Tibial artery (tissue), 4 donors: Measurements from ENCODE around the gene VSX2.

Experiments
- DNase-seq, 2 donors: peaks; one replicate each; pipeline ENCODE4 v3.0.0-alpha.2; 2019
- H3K27ac ChIP-seq, 2 donors: fragments of 200-600 bp; sonication (generic) in 1 of 2; 1 replicate in 1 of 2; 2 replicates in 1 of 2; pipeline ENCODE4 v1.5.1; 2018 to 2019; ENCODE audit warnings: mild to moderate bottlenecking in 1 of 2
- H3K27me3 ChIP-seq, 2 donors: fragments of 200-600 bp; sonication (generic) in 1 of 2; one replicate each; pipeline versions ENCODE4 v1.5.1 to v1.6.0; 2016 to 2019
- H3K36me3 ChIP-seq, 3 donors: fragments of 200-600 bp; sonication (generic) in 2 of 3; one replicate each; pipeline ENCODE4 v1.5.1; 2016 to 2019; ENCODE audit warnings: mild to moderate bottlenecking in 2 of 3
- H3K4me1 ChIP-seq, 4 donors: fragments of 200-600 bp; sonication (generic) in 2 of 4; 1 replicate in 3 of 4; 2 replicates in 1 of 4; pipeline ENCODE4 v1.5.1; 2016 to 2019
- H3K4me3 ChIP-seq, 2 donors: fragments of 200-600 bp; sonication (generic) in 1 of 2; 1 replicate in 1 of 2; 2 replicates in 1 of 2; pipeline ENCODE4 v1.5.1; 2018 to 2019; ENCODE audit warnings: mild to moderate bottlenecking in 2 of 2
- H3K9me3 ChIP-seq, 3 donors: fragments of 200-600 bp; sonication (generic) in 1 of 3; one replicate each; pipeline ENCODE4 v1.5.1; 2016 to 2019
- CTCF ChIP-seq, 2 experiments: fragments of 200-600 bp in 1 of 2; fragments of 450-650 bp in 1 of 2; IDR thresholded peaks; one replicate each; pipeline ENCODE4 v1.5.1; 2017 to 2019; ENCODE audit warnings: antibody characterized with exemption in 2 of 2, mild to moderate bottlenecking in 1 of 2, moderate library complexity in 1 of 2
- intact Hi-C: fragments of 100-400 bp; cut with DNase I; formaldehyde crosslinking; loops from one replicate; pipeline ENCODE4 v1.15.0; 2023; ENCODE audit warnings: low total_unique reads

The VSX2 gene

GRCh38 chr14:74271365-74271764, 32.1 kb downstream of the VSX2 start:
- Histone ChIP-seq H3K4me3 (no peak overlapping the region), H3K27ac (no peak overlapping the region), H3K27me3 (peaks cover 0 to 2% of the 10 kb centered on the region in 2 donors), H3K36me3 (no peaks in the 10 kb centered on the region), H3K4me1 (no peaks in the 10 kb centered on the region), H3K9me3 (no peaks in the 10 kb centered on the region)
- TF ChIP-seq CTCF (IDR thresholded peaks at IDR 0.05): no peak
- intact Hi-C loops: no loop called here
- no peak for DNase-seq

- H3K36me3 ChIP-seq: no peaks in the 10 kb centered on the region
- no peak overlapping the region for H3K4me3 ChIP-seq
- no peak overlapping the region for H3K27ac ChIP-seq
- no peaks in the 10 kb centered on the region for H3K4me1 ChIP-seq
- no peaks in the 10 kb centered on the region for H3K9me3 ChIP-seq
- no peak for DNase-seq
- H3K27me3 ChIP-seq: no peaks in the 10 kb centered on the region
- intact Hi-C loops: no loop called here
- no peak for TF ChIP-seq CTCF (IDR thresholded peaks at IDR 0.05)
Measured at GRCh38 chr14:74275241-74275841, 36.1 kb downstream of the VSX2 start.

- Histone ChIP-seq H3K9me3 (no peaks in the 10 kb centered on the region), H3K27ac (no peak overlapping the region), H3K27me3 (no peaks in the 10 kb centered on the region), H3K36me3 (peaks cover 13 to 26% (median 17%) of the 10 kb centered on the region in 3 donors), H3K4me3 (no peak overlapping the region), H3K4me1 (no peaks in the 10 kb centered on the region)
- intact Hi-C loops: no loop called here
- no peak for DNase-seq
- TF ChIP-seq CTCF (IDR thresholded peaks at IDR 0.05): no peak
Measured at GRCh38 chr14:74278080-74278479, 38.8 kb downstream of the VSX2 start.

DNA sequence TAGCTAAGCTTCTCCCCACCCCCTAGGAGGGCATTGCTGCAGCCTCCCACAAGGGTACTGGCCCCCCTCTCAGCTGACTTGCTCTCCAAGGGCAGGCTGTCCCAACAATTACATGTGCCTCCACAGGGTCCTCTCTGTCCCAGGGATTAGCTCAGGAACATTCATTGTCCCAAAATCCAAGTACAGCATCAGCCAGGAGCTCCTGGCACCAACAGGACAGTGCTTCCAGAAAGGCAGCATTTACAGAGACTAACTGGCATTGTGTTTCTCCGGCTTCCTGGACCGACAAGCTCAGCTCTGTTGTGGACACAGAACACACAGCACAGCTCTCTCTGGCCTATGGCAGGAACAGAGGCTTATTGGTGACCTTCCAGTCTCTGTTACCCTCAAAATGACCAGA, 41.8 kb downstream of the VSX2 start:
- TF ChIP-seq CTCF (IDR thresholded peaks at IDR 0.05): no peak
- peaks cover 43 to 55% (median 47%) of the 10 kb centered on the region in 3 donors for H3K36me3 ChIP-seq
- DNase-seq: no peak

DNA sequence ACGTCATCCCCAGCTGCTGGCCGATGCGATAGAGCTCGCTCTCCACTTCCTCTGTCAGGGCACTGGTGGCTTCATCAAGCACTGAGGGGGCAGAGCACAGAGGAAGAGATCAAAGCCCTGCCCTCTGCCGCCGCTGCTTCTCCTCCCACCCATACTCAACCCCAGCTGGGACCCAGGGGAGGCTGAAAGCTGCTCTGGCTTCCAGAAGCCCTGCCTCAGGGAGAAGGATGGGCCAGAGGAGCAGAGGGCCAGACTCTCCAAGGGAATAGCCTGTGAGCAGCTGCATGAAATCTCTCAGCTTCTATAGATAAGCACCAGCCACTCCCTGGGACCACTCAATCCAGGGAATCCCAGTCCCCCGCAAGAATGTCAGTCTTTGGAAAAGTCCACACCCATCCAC, 47.5 kb downstream of the VSX2 start:
- intact Hi-C loops: no loop called here

More for the DNA sequence above, 41.8 kb downstream of the VSX2 start:
- Histone ChIP-seq H3K4me3 (no peak overlapping the region), H3K27ac (no peak overlapping the region), H3K27me3 (no peaks in the 10 kb centered on the region), H3K9me3 (no peaks in the 10 kb centered on the region), H3K4me1 (no peaks in the 10 kb centered on the region)
- intact Hi-C loops: no loop called here

More for the DNA sequence above, 47.5 kb downstream of the VSX2 start:
- H3K36me3 ChIP-seq: peaks cover 92 to 100% (median 95%) of the 10 kb centered on the region in 3 donors
- no peaks in the 10 kb centered on the region for H3K27me3 ChIP-seq
- no peak overlapping the region for H3K27ac ChIP-seq
- DNase-seq: no peak
- H3K4me1 ChIP-seq: no peaks in the 10 kb centered on the region
- no peak overlapping the region for H3K4me3 ChIP-seq
- TF ChIP-seq CTCF (IDR thresholded peaks at IDR 0.05): no peak
- H3K9me3 ChIP-seq: no peaks in the 10 kb centered on the region
